Esophagus (tissue), 2 donors: ENCODE data around the gene UST. TPM values are rescaled to one million over a fixed set of nuclear protein-coding genes. Genes with fewer than 3 reads are reported as not detected.

Experiments used
- H3K27ac ChIP-seq, 2 donors: one replicate each; pipeline ENCODE4 v1.5.1; 2013; ENCODE audit warnings: low read depth in 2 of 2, mild to moderate bottlenecking in 2 of 2, inconsistent platforms in 1 of 2, low read length in 1 of 2, moderate library complexity in 1 of 2
- H3K27me3 ChIP-seq, 2 donors: one replicate each; pipeline ENCODE4 v1.6.1; 2013; ENCODE audit warnings: low read length in 2 of 2, control low read depth in 1 of 2, mild to moderate bottlenecking in 1 of 2; ENCODE audit not compliant: insufficient read depth in 2 of 2, control insufficient read depth in 1 of 2
- H3K36me3 ChIP-seq, 2 donors: one replicate each; pipeline ENCODE4 v1.6.1; 2013; ENCODE audit warnings: low read length in 1 of 2; ENCODE audit not compliant: control insufficient read depth in 2 of 2, insufficient read depth in 2 of 2
- H3K4me1 ChIP-seq, 2 donors: one replicate each; pipeline ENCODE4 v1.6.1; 2013; ENCODE audit warnings: low read length in 1 of 2; ENCODE audit not compliant: control insufficient read depth in 2 of 2, insufficient read depth in 2 of 2
- H3K4me3 ChIP-seq, 2 donors: one replicate each; pipeline ENCODE4 v1.5.1; 2013; ENCODE audit warnings: low read length in 2 of 2, mild to moderate bottlenecking in 2 of 2, low read depth in 1 of 2, moderate library complexity in 1 of 2
- H3K9me3 ChIP-seq, 2 donors: one replicate each; pipeline ENCODE4 v1.6.1; 2013; ENCODE audit warnings: mild to moderate bottlenecking in 2 of 2, low read depth in 1 of 2, low read length in 1 of 2, moderate library complexity in 1 of 2; ENCODE audit not compliant: control insufficient read depth in 2 of 2, insufficient read depth in 1 of 2
- WGBS, 2 donors: extraction: QIAGEN DNeasy Blood & Tissue Kit; methylation state at CpG; one replicate each; pipeline ENCODE4 v1.1.7; 2013; 5-methylcytosine and 5-hydroxymethylcytosine counted together
- polyA plus RNA-seq, 2 donors: library from polyadenylated mRNA; stranded (reverse); fragments of 200-250 nt; gene quantifications; one replicate each; pipeline ENCODE4 v1.2.3, GENCODE V29; 2013
- donor health status: healthy with polysubstance abuse.
- donor health status: Bipolar disorder and iron deficiency.

UST gene
- polyA plus RNA-seq, 2 donors = 1.7 to 2.4 TPM

DNA sequence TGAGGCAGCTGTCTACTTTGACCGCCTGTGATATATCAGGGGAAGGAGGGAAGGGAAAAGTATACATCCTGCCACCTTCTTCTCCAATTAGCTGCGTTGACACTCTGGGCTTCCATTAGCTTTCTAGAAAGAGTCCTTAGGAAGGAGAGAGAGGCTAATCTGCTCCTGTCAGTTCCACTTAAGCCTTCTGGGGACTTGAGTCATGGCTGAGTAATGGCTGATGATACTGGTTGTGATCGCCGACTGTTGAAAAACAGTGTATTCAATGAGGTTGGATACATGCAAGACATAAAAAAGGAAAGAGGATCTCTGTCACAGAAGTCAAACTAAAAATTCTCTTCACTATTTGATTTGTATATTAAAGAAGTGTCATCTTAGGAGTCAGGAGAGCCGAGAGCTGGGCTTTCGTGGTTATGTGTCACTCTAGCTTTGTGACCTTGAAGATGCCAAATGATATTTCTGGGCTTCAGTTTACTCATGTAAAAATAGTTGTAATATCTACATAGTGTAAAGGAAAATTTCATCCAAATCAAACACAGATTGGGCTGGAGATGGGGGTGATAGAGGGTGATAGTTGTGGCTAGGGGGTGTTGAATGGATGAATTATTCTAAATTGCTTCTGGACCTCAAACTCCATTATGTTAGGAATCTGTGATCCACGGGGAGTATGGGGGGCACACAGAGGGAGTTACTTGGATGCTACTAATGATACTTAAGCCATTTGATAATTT is 189.0 kb downstream of the UST start:
- Histone ChIP-seq H3K27ac (no peak overlapping the region), H3K9me3 (no peaks in the 10 kb centered on the region), H3K36me3 (no peaks in the 10 kb centered on the region), H3K4me3 (no peak overlapping the region), H3K27me3 (no peaks in the 10 kb centered on the region), H3K4me1 (no peaks in the 10 kb centered on the region)
- WGBS, 2 donors = 69 to 82% methylated on average over 7 of the region's 7 CpGs

DNA sequence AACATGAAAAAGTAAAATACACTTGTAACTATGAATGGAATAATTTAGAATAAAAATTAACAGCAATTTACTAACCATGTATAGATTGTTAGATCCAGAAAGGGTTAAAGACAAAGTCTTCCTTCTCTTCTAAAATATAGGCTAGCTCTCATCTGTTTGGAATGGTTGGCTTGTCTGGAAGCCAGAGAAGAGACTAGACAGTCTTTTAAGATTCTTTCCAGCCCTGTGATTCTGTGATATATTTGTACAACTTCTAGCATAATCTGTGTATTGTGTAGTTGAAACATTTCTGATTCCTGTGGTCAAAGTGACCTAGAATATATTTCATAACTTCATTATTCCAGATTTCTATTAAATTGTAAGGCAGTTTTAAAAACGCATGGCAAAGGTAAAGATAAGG is 196.6 kb downstream of the UST start:
- Histone ChIP-seq H3K9me3 (no peaks in the 10 kb centered on the region), H3K4me1 (no peaks in the 10 kb centered on the region), H3K27me3 (no peaks in the 10 kb centered on the region), H3K27ac (no peak overlapping the region), H3K36me3 (no peaks in the 10 kb centered on the region), H3K4me3 (no peak overlapping the region)
- WGBS, 2 donors = 61 to 71% methylated on average over 1 of the region's 1 CpG

DNA sequence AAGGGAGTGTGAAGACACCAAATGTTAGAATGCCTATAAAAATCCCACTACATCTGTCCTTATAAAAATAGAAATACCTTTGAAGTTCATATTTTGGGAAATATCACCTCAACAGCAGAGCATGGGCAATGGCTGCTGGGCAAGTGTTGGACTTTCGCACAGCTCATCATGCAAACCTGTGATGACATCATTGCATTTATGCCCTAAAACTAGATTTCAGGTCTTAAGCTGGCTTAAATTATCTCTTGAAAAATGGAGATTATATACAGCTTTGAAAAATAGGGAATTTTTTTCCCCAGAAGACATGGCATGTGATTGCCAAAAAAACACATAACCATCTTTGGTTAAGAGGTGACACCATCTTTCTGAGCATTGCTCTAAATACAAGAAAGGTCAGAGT is 197.8 kb downstream of the UST start:
- no peaks in the 10 kb centered on the region for H3K36me3 ChIP-seq
- no peaks in the 10 kb centered on the region for H3K4me1 ChIP-seq
- H3K27ac ChIP-seq = no peak overlapping the region
- WGBS, 2 donors = 97% methylated on average over 1 of the region's 1 CpG
- H3K27me3 ChIP-seq = no peaks in the 10 kb centered on the region
- H3K9me3 ChIP-seq = no peaks in the 10 kb centered on the region
- no peak overlapping the region for H3K4me3 ChIP-seq

DNA sequence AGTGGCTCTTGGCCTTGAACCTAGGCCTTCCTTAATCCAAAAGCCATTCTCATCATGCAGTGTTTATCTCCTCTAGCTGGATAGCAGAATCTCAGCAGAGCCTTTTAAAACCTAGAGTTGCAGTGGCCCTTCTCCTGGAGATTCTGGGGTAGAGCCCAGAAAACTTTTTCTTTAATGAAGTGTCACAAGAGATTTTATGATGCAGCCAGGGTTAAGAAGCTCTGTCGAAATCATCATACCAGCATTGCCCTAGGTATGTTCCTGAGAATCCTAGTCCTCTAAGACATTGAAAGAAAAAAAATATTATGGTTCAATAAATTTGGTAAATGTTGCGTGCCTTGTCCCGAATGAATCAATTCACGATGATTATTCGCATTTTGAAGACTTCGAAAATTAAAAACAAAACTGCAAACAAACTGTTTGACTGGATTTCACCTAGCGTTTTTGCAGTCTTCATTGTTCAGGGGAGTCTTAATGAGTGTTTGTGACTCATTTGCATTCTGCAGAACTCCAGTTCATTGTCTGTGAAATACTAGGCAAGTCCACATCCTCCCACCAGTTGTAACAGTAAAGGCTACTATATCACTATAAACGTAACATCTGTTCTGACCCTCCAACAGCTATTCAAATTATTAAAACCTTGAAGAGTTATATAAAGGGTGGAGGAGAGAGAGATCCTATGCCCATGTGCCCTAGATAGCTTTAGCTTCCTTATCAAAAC is 198.6 kb downstream of the UST start:
- Histone ChIP-seq H3K4me3 (no peak overlapping the region), H3K4me1 (no peaks in the 10 kb centered on the region), H3K27ac (no peak overlapping the region), H3K9me3 (no peaks in the 10 kb centered on the region), H3K36me3 (no peaks in the 10 kb centered on the region), H3K27me3 (no peaks in the 10 kb centered on the region)
- 63 to 78% methylated on average over 8 of the region's 8 CpGs for WGBS, 2 donors

GRCh38 chr6:148947621-148948444 is 201.0 kb downstream of the UST start:
- H3K36me3 ChIP-seq = no peaks in the 10 kb centered on the region

DNA sequence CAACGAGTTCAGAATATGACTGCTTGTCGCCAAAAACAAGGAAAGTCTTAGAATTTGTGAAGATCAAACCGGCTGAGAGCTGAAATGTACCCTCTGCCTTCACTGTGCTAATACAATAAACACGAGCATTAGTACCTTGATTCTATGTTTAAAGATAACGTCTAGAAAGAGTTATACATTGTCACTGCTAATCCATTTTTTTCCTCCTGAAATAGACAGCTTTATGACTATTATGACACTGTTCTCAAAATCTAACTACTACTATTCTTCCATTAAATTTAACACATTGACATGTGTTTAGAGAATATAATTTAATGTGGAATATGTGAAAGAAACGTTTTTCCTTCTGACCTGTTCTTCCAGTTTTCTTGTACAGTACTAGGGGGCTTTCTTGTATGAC is 204.8 kb downstream of the UST start:
- no peaks in the 10 kb centered on the region for H3K9me3 ChIP-seq
- H3K27me3 ChIP-seq = no peaks in the 10 kb centered on the region
- WGBS, 2 donors = 80 to 81% methylated on average over 6 of the region's 6 CpGs
- H3K27ac ChIP-seq = no peak overlapping the region
- H3K4me3 ChIP-seq = no peak overlapping the region
- H3K36me3 ChIP-seq = peaks cover 0 to 4% of the 10 kb centered on the region in 2 donors
- H3K4me1 ChIP-seq = no peaks in the 10 kb centered on the region

More at GRCh38 chr6:148947621-148948444, 201.0 kb downstream of the UST start:
- 31 to 32% methylated on average over 12 of the region's 12 CpGs for WGBS, 2 donors
- Histone ChIP-seq H3K27me3 (no peaks in the 10 kb centered on the region), H3K4me3 (no peak overlapping the region), H3K9me3 (no peaks in the 10 kb centered on the region), H3K27ac (no peak overlapping the region), H3K4me1 (no peaks in the 10 kb centered on the region)

- H3K9me3 ChIP-seq = no peaks in the 10 kb centered on the region
- 43 to 46% methylated on average over 10 of the region's 10 CpGs for WGBS, 2 donors
- no peak overlapping the region for H3K4me3 ChIP-seq
- no peaks in the 10 kb centered on the region for H3K27me3 ChIP-seq
- no peak overlapping the region for H3K27ac ChIP-seq
- H3K4me1 ChIP-seq = no peaks in the 10 kb centered on the region
- peaks cover 0 to 4% of the 10 kb centered on the region in 2 donors for H3K36me3 ChIP-seq
Measured at GRCh38 chr6:148952147-148953035, 205.6 kb downstream of the UST start.

GRCh38 chr6:148954461-148954860 is 207.6 kb downstream of the UST start:
- WGBS, 2 donors = 92 to 96% methylated on average over 6 of the region's 6 CpGs
- no peak overlapping the region for H3K4me3 ChIP-seq
- no peak overlapping the region for H3K27ac ChIP-seq
- peaks cover 0 to 4% of the 10 kb centered on the region in 2 donors for H3K36me3 ChIP-seq
- H3K27me3 ChIP-seq = no peaks in the 10 kb centered on the region
- no peaks in the 10 kb centered on the region for H3K9me3 ChIP-seq
- H3K4me1 ChIP-seq = no peaks in the 10 kb centered on the region

DNA sequence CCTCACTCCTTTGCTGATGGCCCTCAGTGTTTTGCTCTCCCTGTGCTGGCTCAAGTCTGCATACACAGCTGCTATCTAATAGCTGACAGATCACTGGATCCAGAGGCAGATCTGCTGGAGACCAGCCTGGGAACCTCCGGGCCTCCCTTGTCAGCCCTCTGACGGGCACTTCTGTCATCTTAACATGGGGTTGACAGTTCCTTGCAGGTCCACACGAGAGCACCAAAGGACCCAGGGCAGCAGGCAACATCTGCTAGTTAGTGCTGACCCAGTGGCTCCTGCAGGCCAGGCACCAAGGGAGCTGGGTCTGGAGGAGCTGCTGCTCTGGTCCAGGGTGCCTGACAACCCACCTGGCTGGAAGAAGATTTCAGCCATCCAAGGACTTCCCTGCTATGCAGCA is 208.1 kb downstream of the UST start:
- Histone ChIP-seq H3K27ac (no peak overlapping the region), H3K36me3 (peaks cover 0 to 4% of the 10 kb centered on the region in 2 donors), H3K4me1 (no peaks in the 10 kb centered on the region), H3K4me3 (no peak overlapping the region), H3K27me3 (no peaks in the 10 kb centered on the region), H3K9me3 (no peaks in the 10 kb centered on the region)
- WGBS, 2 donors = 79 to 80% methylated on average over 3 of the region's 3 CpGs
